HepG2 (cell line): ENCODE data around the gene TMEM214. TPM values are rescaled to one million over a fixed set of nuclear protein-coding genes. Genes with fewer than 3 reads are reported as not detected.

ENCODE experiments used
- FOXK2 ChIP-seq: fragments of 450-650 bp; IDR thresholded peaks from 2 replicates; pipeline ENCODE4 v1.6.1; 2016
- KDM2A ChIP-seq: sonication (generic); formaldehyde crosslinking; IDR thresholded peaks from 2 replicates; pipeline ENCODE4 v1.4.0; 2020; ENCODE audit warnings: low read depth, missing genetic modification reagents, borderline replicate concordance
- MED1 ChIP-seq: sonication (generic); formaldehyde crosslinking; IDR thresholded peaks from 2 replicates; pipeline ENCODE4 v1.4.0; 2020; ENCODE audit warnings: missing genetic modification reagents
- MYC ChIP-seq: sonication (generic); formaldehyde crosslinking; IDR thresholded peaks from 2 replicates; pipeline ENCODE4 v1.9.0; 2021; ENCODE audit warnings: missing genetic modification reagents, borderline replicate concordance
- SNAPC2 ChIP-seq: sonication (generic); formaldehyde crosslinking; IDR thresholded peaks from 2 replicates; pipeline ENCODE4 v1.8.1; 2022; ENCODE audit warnings: mild to moderate bottlenecking, missing genetic modification reagents
- TEAD3 ChIP-seq: optimal IDR thresholded peaks from 2 replicates; pipeline ENCODE3; 2016; ENCODE audit warnings: borderline replicate concordance
- ZFP41 ChIP-seq: sonication (generic); formaldehyde crosslinking; IDR thresholded peaks from 2 replicates; pipeline ENCODE4 v1.4.0; 2020; ENCODE audit warnings: mild to moderate bottlenecking, missing genetic modification reagents, borderline replicate concordance
- ZFP62 ChIP-seq: sonication (generic); formaldehyde crosslinking; IDR thresholded peaks from 2 replicates; pipeline ENCODE4 v1.4.0; 2020; ENCODE audit warnings: missing genetic modification reagents
- ZNF292 ChIP-seq: sonication (generic); formaldehyde crosslinking; IDR thresholded peaks from 2 replicates; pipeline ENCODE4 v1.8.1; 2022; ENCODE audit warnings: mild to moderate bottlenecking, low read depth, missing genetic modification reagents, borderline replicate concordance
- ZNF747 ChIP-seq: sonication (generic); formaldehyde crosslinking; IDR thresholded peaks from 2 replicates; pipeline ENCODE4 v1.8.1; 2023; ENCODE audit warnings: missing genetic modification reagents, mild to moderate bottlenecking, borderline replicate concordance
- ZNF891 ChIP-seq: sonication (generic); formaldehyde crosslinking; IDR thresholded peaks from 2 replicates; pipeline ENCODE4 v1.5.0; 2020; ENCODE audit warnings: mild to moderate bottlenecking, missing genetic modification reagents
- polyA plus RNA-seq, 8 experiments: library from polyadenylated mRNA; depleted of rRNA in 3 of 8; stranded (reverse) in 7 of 8; unstranded in 1 of 8; fragments of >200 nt; fragmentation: Illumina TruSeq in 4 of 8; extraction: Trizol in 4 of 8; gene quantifications; 2 replicates each; pipeline versions ENCODE4 v1.2.1 to v1.2.3, GENCODE V29; 2011 to 2016; ENCODE audit warnings: low read depth in 4 of 8, missing spikeins in 1 of 8, mixed read lengths in 1 of 8; ENCODE audit not compliant: insufficient read depth in 1 of 8
- total RNA-seq, 5 experiments: library from RNA; depleted of rRNA; stranded (reverse); fragments of >200 nt; fragmentation: Illumina TruSeq; extraction: Trizol; gene quantifications; 2 replicates each; pipeline ENCODE4 v1.2.3, GENCODE V29; 2016; ENCODE audit warnings: low read depth in 1 of 5
- TF ChIP-seq, protein P1 (sequence below): sonication (generic); formaldehyde crosslinking; IDR thresholded peaks from 2 replicates; pipeline ENCODE4 v1.4.0; 2020; ENCODE audit warnings: missing genetic modification reagents
- TF ChIP-seq, protein P2 (sequence below): conservative IDR thresholded peaks from 2 replicates; pipeline ENCODE4 v1.6.1; 2018; ENCODE audit warnings: missing genetic modification reagents
- TF ChIP-seq, protein P3 (sequence below), 2 experiments: sonication (generic) in 1 of 2; formaldehyde crosslinking in 1 of 2; IDR thresholded peaks; 2 replicates each; pipeline versions ENCODE4 v1.4.0 to v1.6.1; 2018 to 2020; ENCODE audit warnings: missing genetic modification reagents in 2 of 2, borderline replicate concordance in 1 of 2, low read depth in 1 of 2, mild to moderate bottlenecking in 1 of 2, missing biosample characterization in 1 of 2
- TF ChIP-seq, protein P4 (sequence below): sonication (generic); formaldehyde crosslinking; IDR thresholded peaks from 2 replicates; pipeline ENCODE4 v1.4.0; 2020; ENCODE audit warnings: mild to moderate bottlenecking, missing genetic modification reagents, borderline replicate concordance
- TF ChIP-seq, protein P5 (sequence below): sonication (generic); formaldehyde crosslinking; IDR thresholded peaks from 2 replicates; pipeline ENCODE4 v1.5.1; 2020; ENCODE audit warnings: missing genetic modification reagents, mild to moderate bottlenecking, borderline replicate concordance

TMEM214 gene
- total and polyA plus RNA-seq, 2 of the 13 experiments (the other 11 are each of a cell fraction or from before 2014, with no cell fraction given) = 58.3 to 132 TPM

DNA sequence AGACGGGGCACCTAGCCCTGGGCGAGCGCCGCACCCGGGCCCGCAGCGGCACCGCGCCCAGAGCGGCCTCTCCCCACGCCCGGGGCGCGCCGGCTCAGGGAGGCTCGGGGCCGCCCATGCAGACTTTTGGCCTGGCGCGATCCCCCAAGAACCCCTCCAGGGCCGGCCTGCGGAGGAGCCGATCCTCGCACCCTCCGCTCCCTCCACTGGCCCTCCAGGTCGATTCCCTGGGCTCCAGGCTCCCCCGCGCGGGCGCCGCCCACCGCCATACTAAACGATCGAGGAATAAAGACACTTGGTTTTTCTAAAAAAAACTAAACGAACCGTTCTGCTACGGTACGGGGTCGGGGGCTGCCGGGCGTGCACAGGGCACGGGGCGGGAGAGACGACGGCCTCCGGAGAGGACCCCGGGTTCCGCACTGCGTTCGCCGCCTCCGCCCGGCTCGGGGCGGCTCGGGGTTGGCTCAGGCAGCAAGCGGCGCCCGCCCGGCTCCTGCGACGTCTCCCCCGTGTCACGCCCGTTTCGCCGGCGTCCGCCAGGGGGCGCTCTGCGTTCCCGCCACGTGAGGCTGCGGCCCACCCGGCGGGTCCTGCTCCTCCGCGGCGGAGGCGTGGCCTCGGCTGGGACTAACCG, 53.4 kb downstream of the TMEM214 start (continued):
- TF ChIP-seq, protein P1, sequence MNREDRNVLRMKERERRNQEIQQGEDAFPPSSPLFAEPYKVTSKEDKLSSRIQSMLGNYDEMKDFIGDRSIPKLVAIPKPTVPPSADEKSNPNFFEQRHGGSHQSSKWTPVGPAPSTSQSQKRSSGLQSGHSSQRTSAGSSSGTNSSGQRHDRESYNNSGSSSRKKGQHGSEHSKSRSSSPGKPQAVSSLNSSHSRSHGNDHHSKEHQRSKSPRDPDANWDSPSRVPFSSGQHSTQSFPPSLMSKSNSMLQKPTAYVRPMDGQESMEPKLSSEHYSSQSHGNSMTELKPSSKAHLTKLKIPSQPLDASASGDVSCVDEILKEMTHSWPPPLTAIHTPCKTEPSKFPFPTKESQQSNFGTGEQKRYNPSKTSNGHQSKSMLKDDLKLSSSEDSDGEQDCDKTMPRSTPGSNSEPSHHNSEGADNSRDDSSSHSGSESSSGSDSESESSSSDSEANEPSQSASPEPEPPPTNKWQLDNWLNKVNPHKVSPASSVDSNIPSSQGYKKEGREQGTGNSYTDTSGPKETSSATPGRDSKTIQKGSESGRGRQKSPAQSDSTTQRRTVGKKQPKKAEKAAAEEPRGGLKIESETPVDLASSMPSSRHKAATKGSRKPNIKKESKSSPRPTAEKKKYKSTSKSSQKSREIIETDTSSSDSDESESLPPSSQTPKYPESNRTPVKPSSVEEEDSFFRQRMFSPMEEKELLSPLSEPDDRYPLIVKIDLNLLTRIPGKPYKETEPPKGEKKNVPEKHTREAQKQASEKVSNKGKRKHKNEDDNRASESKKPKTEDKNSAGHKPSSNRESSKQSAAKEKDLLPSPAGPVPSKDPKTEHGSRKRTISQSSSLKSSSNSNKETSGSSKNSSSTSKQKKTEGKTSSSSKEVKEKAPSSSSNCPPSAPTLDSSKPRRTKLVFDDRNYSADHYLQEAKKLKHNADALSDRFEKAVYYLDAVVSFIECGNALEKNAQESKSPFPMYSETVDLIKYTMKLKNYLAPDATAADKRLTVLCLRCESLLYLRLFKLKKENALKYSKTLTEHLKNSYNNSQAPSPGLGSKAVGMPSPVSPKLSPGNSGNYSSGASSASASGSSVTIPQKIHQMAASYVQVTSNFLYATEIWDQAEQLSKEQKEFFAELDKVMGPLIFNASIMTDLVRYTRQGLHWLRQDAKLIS (CRISPR knock-in tag) = no peak
- TF ChIP-seq KDM2A (CRISPR knock-in tag) = peak; percentile 96
- no peak for TF ChIP-seq ZFP41 (CRISPR knock-in tag)
- no peak for TF ChIP-seq FOXK2
- TF ChIP-seq, protein P2, sequence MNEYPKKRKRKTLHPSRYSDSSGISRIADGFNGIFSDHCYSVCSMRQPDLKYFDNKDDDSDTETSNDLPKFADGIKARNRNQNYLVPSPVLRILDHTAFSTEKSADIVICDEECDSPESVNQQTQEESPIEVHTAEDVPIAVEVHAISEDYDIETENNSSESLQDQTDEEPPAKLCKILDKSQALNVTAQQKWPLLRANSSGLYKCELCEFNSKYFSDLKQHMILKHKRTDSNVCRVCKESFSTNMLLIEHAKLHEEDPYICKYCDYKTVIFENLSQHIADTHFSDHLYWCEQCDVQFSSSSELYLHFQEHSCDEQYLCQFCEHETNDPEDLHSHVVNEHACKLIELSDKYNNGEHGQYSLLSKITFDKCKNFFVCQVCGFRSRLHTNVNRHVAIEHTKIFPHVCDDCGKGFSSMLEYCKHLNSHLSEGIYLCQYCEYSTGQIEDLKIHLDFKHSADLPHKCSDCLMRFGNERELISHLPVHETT (CRISPR knock-in tag) = peak; percentile 73; the same call in 1 of the 2 replicates
- no peak for TF ChIP-seq ZNF747
- no peak for TF ChIP-seq ZFP62
- TF ChIP-seq, protein P3, sequence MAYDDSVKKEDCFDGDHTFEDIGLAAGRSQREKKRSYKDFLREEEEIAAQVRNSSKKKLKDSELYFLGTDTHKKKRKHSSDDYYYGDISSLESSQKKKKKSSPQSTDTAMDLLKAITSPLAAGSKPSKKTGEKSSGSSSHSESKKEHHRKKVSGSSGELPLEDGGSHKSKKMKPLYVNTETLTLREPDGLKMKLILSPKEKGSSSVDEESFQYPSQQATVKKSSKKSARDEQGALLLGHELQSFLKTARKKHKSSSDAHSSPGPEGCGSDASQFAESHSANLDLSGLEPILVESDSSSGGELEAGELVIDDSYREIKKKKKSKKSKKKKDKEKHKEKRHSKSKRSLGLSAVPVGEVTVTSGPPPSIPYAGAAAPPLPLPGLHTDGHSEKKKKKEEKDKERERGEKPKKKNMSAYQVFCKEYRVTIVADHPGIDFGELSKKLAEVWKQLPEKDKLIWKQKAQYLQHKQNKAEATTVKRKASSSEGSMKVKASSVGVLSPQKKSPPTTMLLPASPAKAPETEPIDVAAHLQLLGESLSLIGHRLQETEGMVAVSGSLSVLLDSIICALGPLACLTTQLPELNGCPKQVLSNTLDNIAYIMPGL (CRISPR knock-in tag; IDR thresholded peaks at IDR 0.05; ENCODE audit: borderline replicate concordance in 1 of 2, low read depth in 1 of 2) = peak; percentile 96
- peak; percentile 89 for TF ChIP-seq MED1 (CRISPR knock-in tag)
- peak; percentile 50; the same call in 1 of the 2 replicates for TF ChIP-seq SNAPC2 (CRISPR knock-in tag)
- peak; percentile 66 for TF ChIP-seq TEAD3 (CRISPR knock-in tag)
- TF ChIP-seq MYC (CRISPR knock-in tag) = peak; percentile 97
- TF ChIP-seq ZNF292 (CRISPR knock-in tag) = no peak
- TF ChIP-seq, protein P4, sequence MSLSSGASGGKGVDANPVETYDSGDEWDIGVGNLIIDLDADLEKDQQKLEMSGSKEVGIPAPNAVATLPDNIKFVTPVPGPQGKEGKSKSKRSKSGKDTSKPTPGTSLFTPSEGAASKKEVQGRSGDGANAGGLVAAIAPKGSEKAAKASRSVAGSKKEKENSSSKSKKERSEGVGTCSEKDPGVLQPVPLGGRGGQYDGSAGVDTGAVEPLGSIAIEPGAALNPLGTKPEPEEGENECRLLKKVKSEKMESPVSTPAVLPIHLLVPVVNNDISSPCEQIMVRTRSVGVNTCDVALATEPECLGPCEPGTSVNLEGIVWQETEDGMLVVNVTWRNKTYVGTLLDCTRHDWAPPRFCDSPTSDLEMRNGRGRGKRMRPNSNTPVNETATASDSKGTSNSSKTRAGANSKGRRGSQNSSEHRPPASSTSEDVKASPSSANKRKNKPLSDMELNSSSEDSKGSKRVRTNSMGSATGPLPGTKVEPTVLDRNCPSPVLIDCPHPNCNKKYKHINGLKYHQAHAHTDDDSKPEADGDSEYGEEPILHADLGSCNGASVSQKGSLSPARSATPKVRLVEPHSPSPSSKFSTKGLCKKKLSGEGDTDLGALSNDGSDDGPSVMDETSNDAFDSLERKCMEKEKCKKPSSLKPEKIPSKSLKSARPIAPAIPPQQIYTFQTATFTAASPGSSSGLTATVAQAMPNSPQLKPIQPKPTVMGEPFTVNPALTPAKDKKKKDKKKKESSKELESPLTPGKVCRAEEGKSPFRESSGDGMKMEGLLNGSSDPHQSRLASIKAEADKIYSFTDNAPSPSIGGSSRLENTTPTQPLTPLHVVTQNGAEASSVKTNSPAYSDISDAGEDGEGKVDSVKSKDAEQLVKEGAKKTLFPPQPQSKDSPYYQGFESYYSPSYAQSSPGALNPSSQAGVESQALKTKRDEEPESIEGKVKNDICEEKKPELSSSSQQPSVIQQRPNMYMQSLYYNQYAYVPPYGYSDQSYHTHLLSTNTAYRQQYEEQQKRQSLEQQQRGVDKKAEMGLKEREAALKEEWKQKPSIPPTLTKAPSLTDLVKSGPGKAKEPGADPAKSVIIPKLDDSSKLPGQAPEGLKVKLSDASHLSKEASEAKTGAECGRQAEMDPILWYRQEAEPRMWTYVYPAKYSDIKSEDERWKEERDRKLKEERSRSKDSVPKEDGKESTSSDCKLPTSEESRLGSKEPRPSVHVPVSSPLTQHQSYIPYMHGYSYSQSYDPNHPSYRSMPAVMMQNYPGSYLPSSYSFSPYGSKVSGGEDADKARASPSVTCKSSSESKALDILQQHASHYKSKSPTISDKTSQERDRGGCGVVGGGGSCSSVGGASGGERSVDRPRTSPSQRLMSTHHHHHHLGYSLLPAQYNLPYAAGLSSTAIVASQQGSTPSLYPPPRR (CRISPR knock-in tag) = no peak; the same call in none of the 2 replicates
- TF ChIP-seq ZNF891 (CRISPR knock-in tag) = peak; percentile 42; the same call in 1 of the 2 replicates
- TF ChIP-seq, protein P5, sequence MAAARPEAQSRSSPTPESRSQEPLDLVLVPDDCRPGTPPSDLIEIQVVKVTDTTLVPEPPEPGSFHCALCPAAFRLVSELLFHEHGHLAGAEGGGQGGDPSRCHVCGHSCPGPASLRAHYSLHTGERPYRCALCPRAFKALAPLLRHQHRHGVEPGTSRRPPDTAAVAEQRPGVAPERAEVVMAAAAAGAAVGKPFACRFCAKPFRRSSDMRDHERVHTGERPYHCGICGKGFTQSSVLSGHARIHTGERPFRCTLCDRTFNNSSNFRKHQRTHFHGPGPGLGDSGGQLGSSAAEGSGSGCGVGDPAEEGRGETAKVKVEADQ (CRISPR knock-in tag) = no peak; the same call in 1 of the 2 replicates
